B cell (primary cell): ENCODE results near the gene BAK1. TPM values are rescaled to one million over a fixed set of nuclear protein-coding genes. Genes with fewer than 3 reads are reported as not detected.

ENCODE experiments used
- ATAC-seq: fragments of 200-7000 bp; cut with Tn5 transposase; one replicate; pipeline ENCODE4 v1.10.0; 2021; ENCODE audit warnings: low read depth, mild to moderate bottlenecking, moderate number of reproducible peaks, moderate library complexity
- CTCF ChIA-PET: fragments of 350-600 bp; sonication (Branson Sonifier 250); formaldehyde crosslinking; loops from one replicate; lab custom pipeline; 2021; ENCODE audit warnings: antibody characterized with exemption, inconsistent platforms; lab: Charles Lee
- POLR2A ChIA-PET: fragments of 350-600 bp; sonication (Branson Sonifier 250); formaldehyde crosslinking; loops from one replicate; lab custom pipeline; 2021; ENCODE audit warnings: antibody characterized with exemption; lab: Charles Lee
- DNase-seq: peaks from one replicate; pipeline ENCODE4 v3.0.0; 2013
- H2AFZ ChIP-seq: 2 replicates; pipeline ENCODE4 v1.6.1; 2012; ENCODE audit warnings: mild to moderate bottlenecking, low read depth, low read length; ENCODE audit not compliant: insufficient read depth, poor library complexity, severe bottlenecking
- H3K27ac ChIP-seq, 2 donors: 1 replicate in 1 of 2; 2 replicates in 1 of 2; pipeline ENCODE4 v1.5.1; 2012 to 2013; ENCODE audit warnings: low read length in 2 of 2, mild to moderate bottlenecking in 2 of 2, moderate library complexity in 1 of 2
- H3K27me3 ChIP-seq, 4 experiments: fragments of 200-600 bp in 1 of 4; sonication (generic) in 1 of 4; replicated peaks in 1 of 4; 1 replicate in 2 of 4; 2 replicates in 2 of 4; pipeline versions ENCODE4 v1.6.1 to v1.7.0; 2013 to 2016; ENCODE audit warnings: low read length in 3 of 4, mild to moderate bottlenecking in 2 of 4, mixed read lengths in 1 of 4, moderate library complexity in 1 of 4; ENCODE audit not compliant: insufficient read depth in 4 of 4, control insufficient read depth in 3 of 4; ENCODE audit errors: control extremely low read depth in 1 of 4
- H3K36me3 ChIP-seq, 2 experiments: replicated peaks in 1 of 2; 1 replicate in 1 of 2; 2 replicates in 1 of 2; pipeline versions ENCODE4 v1.6.1 to v1.7.1; 2013; ENCODE audit warnings: low read length in 1 of 2; ENCODE audit not compliant: insufficient read depth in 2 of 2, control insufficient read depth in 1 of 2; ENCODE audit errors: control extremely low read depth in 1 of 2, extremely low read depth in 1 of 2
- H3K4me1 ChIP-seq, 2 donors: fragments of 200-600 bp in 1 of 2; sonication (generic) in 1 of 2; 1 replicate in 1 of 2; 2 replicates in 1 of 2; pipeline versions ENCODE4 v1.5.1 to v1.6.1; 2013 to 2017; ENCODE audit warnings: low read length in 2 of 2; ENCODE audit not compliant: control insufficient read depth in 2 of 2, insufficient read depth in 2 of 2
- H3K4me2 ChIP-seq: replicated peaks from 2 replicates; pipeline ENCODE3; 2012; ENCODE audit warnings: mild to moderate bottlenecking, low read depth, low read length; ENCODE audit not compliant: poor library complexity, severe bottlenecking
- H3K4me3 ChIP-seq, 5 experiments: fragments of 200-600 bp in 1 of 5; sonication (generic) in 1 of 5; 1 replicate in 3 of 5; 2 replicates in 2 of 5; pipeline versions ENCODE4 v1.5.1 to v1.7.0; 2011 to 2016; ENCODE audit warnings: low read length in 4 of 5, mild to moderate bottlenecking in 4 of 5, low read depth in 2 of 5, control low read depth in 1 of 5, moderate library complexity in 1 of 5; ENCODE audit not compliant: insufficient read depth in 1 of 5; ENCODE audit errors: control extremely low read depth in 1 of 5, extremely low read depth in 1 of 5
- H3K79me2 ChIP-seq: fragments of 200-600 bp; sonication (generic); one replicate; pipeline ENCODE4 v1.6.0; 2016; ENCODE audit warnings: low read length; ENCODE audit not compliant: control insufficient read depth, insufficient read depth
- H3K9ac ChIP-seq: fragments of 200-600 bp; sonication (generic); 2 replicates; pipeline ENCODE4 v1.6.1; 2017; ENCODE audit warnings: mild to moderate bottlenecking, low read length, moderate library complexity
- H3K9me3 ChIP-seq, 3 donors: one replicate each; pipeline versions ENCODE4 v1.6.1 to v1.7.1; 2013; ENCODE audit warnings: low read length in 2 of 3; ENCODE audit not compliant: control insufficient read depth in 2 of 3, insufficient read depth in 1 of 3; ENCODE audit errors: control extremely low read depth in 1 of 3
- H4K20me1 ChIP-seq: 2 replicates; pipeline ENCODE4 v1.6.0; 2012; ENCODE audit warnings: mild to moderate bottlenecking, low read length; ENCODE audit not compliant: insufficient read depth, control insufficient read depth, poor library complexity, severe bottlenecking
- H3K27ac Mint-ChIP-seq: one replicate; pipeline ENCODE4 v1.8.0; 2021; ENCODE audit warnings: mixed read lengths
- H3K27me3 Mint-ChIP-seq: one replicate; pipeline ENCODE4 v1.8.0; 2021; ENCODE audit warnings: mixed read lengths
- H3K4me1 Mint-ChIP-seq: one replicate; pipeline ENCODE4 v1.8.0; 2021; ENCODE audit warnings: mixed read lengths
- H3K4me3 Mint-ChIP-seq: one replicate; pipeline ENCODE4 v1.8.0; 2021; ENCODE audit warnings: mixed read lengths
- H3K9me3 Mint-ChIP-seq: one replicate; pipeline ENCODE4 v1.8.0; 2022; ENCODE audit warnings: mixed read lengths; ENCODE audit not compliant: insufficient read depth
- CTCF ChIP-seq: fragments of 200-600 bp; IDR thresholded peaks from one replicate; pipeline ENCODE4 v1.8.0; 2022; ENCODE audit warnings: antibody characterized with exemption, mild to moderate bottlenecking
- EZH2 ChIP-seq: IDR thresholded peaks from 2 replicates; pipeline ENCODE4 v1.6.1; 2012; ENCODE audit warnings: borderline replicate concordance, low read depth, mild to moderate bottlenecking, moderate library complexity, low read length; ENCODE audit not compliant: insufficient read depth, poor library complexity, severe bottlenecking
- WGBS: methylation state at CpG from one replicate; pipeline ENCODE4 v1.1.5; 2013; ENCODE audit warnings: missing lambda C conversion rate; ENCODE audit not compliant: insufficient coverage; 5-methylcytosine and 5-hydroxymethylcytosine counted together
- intact Hi-C: fragments of 100-400 bp; cut with micrococcal nuclease; formaldehyde crosslinking; loops from one replicate; pipeline ENCODE4 v1.10.0; 2022
- polyA plus RNA-seq: library from polyadenylated mRNA; depleted of rRNA; stranded (reverse); fragments of >200 nt; gene quantifications from 2 replicates; pipeline ENCODE4 v1.2.3, GENCODE V29; 2012
- total RNA-seq, 2 donors: library from RNA; stranded (reverse); fragments of 120-200 nt in 1 of 2; gene quantifications; 1 replicate in 1 of 2; 2 replicates in 1 of 2; pipeline versions ENCODE4 v1.2.3 to v1.2.4, GENCODE V29; 2013 to 2022

Gene BAK1
- total and polyA plus RNA-seq, 2 donors (not counting 1 experiment from before 2014, with no cell fraction given) = 23.3 to 34.3 TPM

DNA sequence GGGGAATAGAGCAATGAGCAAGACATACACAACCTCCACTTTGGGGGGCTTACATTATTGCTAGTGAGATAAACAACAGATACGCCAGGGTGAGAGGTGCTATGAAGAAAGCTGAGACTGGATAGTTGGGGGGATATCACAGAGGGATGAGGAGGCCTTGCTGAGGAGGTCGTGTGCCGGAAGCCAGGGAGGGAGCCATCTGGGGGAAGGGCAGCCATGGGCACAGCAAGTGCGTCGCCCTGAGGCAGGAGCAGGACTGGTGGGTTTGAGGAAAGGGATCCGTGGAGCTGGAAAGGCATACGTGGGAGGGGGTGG, 12.2 kb upstream of the BAK1 start:
- DNase-seq = no peak
- ATAC-seq = no peak
- Mint-ChIP-seq H3K4me3 (peak overlapping the region; percentile 81), H3K9me3 (no peaks in the 10 kb centered on the region), H3K27ac (peak overlapping the region; percentile 100), H3K4me1 (peaks cover 65% of the 10 kb centered on the region), H3K27me3 (no peaks in the 10 kb centered on the region)
- no peak for TF ChIP-seq CTCF
- no peak for TF ChIP-seq EZH2
- ChIA-PET CTCF (interaction anchor here (0.6 to 15.7 kb wide), 19 partner anchors 9 to 321 kb away, joined by 3 to 330 read pairs (median 4); partner anchors contain the start of genes BAK1, ITPR3, RPS18 and UQCC2), POLR2A (interaction anchor here (0.6 to 2.2 kb wide), 11 partner anchors 11 to 620 kb away, joined by 3 to 18 read pairs (median 6); partner anchors contain the start of genes ITPR3 and UQCC2)
- intact Hi-C loops = no loop called here
- peak overlapping the region; percentile 26 for H3K9ac ChIP-seq
- no peaks in the 10 kb centered on the region for H4K20me1 ChIP-seq
- WGBS = 41% methylated on average over 7 of the region's 7 CpGs
- peak overlapping the region; percentile 90 for H3K4me2 ChIP-seq
- H3K9me3 ChIP-seq = peaks cover 0 to 11% (median 5%) of the 10 kb centered on the region in 3 donors
- peaks cover 49 to 58% of the 10 kb centered on the region in 2 donors for H3K4me1 ChIP-seq
- H3K27me3 ChIP-seq = no peaks in the 10 kb centered on the region
- H2AFZ ChIP-seq = no peak overlapping the region
- peak overlapping the region; percentile 94 to 100 for H3K27ac ChIP-seq
- no peak overlapping the region for H3K4me3 ChIP-seq
- no peaks in the 10 kb centered on the region for H3K79me2 ChIP-seq
- H3K36me3 ChIP-seq = no peaks in the 10 kb centered on the region

GRCh38 chr6:33591424-33592032, 11.5 kb upstream of the BAK1 start:
- Histone ChIP-seq H3K4me1 (peaks cover 42 to 52% of the 10 kb centered on the region in 2 donors), H3K36me3 (no peaks in the 10 kb centered on the region), H3K9ac (no peak overlapping the region), H3K4me2 (peak overlapping the region; percentile 62), H2AFZ (no peak overlapping the region), H4K20me1 (no peaks in the 10 kb centered on the region), H3K27me3 (no peaks in the 10 kb centered on the region), H3K4me3 (no peak overlapping the region), H3K79me2 (no peaks in the 10 kb centered on the region), H3K9me3 (peaks cover 0 to 11% (median 5%) of the 10 kb centered on the region in 3 donors), H3K27ac (peak overlapping the region; percentile 94 to 100)
- 94% methylated on average over 6 of the region's 9 CpGs for WGBS
- ChIA-PET POLR2A (interaction anchor here (1.2 to 2.2 kb wide), 6 partner anchors 12 to 619 kb away, joined by 3 to 18 read pairs (median 7); partner anchors contain the start of genes ITPR3 and UQCC2), CTCF (interaction anchor here (0.6 to 15.7 kb wide), 17 partner anchors 10 to 320 kb away, joined by 3 to 330 read pairs (median 5); partner anchors contain the start of genes ITPR3, RPS18, UQCC2 and VPS52)
- Mint-ChIP-seq H3K27me3 (no peaks in the 10 kb centered on the region), H3K4me3 (peak overlapping the region; percentile 19), H3K27ac (peak overlapping the region; percentile 100), H3K4me1 (peaks cover 61% of the 10 kb centered on the region), H3K9me3 (no peaks in the 10 kb centered on the region)
- ATAC-seq = no peak
- intact Hi-C loops = loop anchor here (1.0 kb wide), 1 partner anchor 153 kb away; no protein-coding TSS in a partner anchor
- TF ChIP-seq EZH2 (no peak), CTCF (no peak)
- no peak for DNase-seq
